ENCODE measurements around the gene TNK1. TPM values are rescaled to one million over a fixed set of nuclear protein-coding genes. Genes with fewer than 3 reads are reported as not detected.

The TNK1 gene
- polyA plus RNA-seq, 3 donors = not detected

DNA sequence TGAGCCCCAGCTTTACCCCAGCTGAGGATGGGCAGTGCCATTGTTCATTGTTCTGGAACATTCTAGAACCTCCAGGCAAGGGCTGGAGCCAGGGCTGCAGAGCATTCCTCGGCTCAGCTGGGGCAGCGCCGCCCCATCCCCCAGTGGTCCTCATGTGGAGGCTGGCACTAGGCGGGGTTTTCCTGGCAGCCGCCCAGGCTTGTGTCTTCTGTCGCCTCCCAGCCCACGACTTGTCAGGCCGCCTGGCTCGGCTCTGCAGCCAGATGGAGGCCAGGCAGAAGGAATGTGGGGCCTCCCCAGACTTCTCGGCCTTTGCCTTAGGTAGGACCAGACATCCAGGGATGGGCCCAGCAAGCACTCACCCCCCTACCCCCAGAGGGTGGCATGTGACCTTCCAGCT is 25.8 kb upstream of the TNK1 start, which contains the start of gene TMEM95:
Gene TMEM95, plus strand, starts transcription at position 104 of the 400 bp plus-strand sequence. Its CDS starts 49 bp downstream, at position 153.
- 70% methylated on average over 10 of the region's 10 CpGs for WGBS (ENCODE audit: insufficient coverage)
- Histone ChIP-seq H3K4me2 (replicated peaks; ENCODE audit: extremely low read depth, low read length, poor library complexity, severe bottlenecking) (no peak within 1 kb of the TSS), H3K79me2 (ENCODE audit: insufficient read depth, low read length) (no peaks in the 10 kb centered on the region), H4K20me1 (ENCODE audit: insufficient read depth, low read length) (peaks cover 14% of the 10 kb centered on the region), H3K4me3 (replicated peaks in 1 of 3; ENCODE audit: low read depth in 2 of 3, low read length in 3 of 3) (no peak within 1 kb of the TSS), H3K27me3 (ENCODE audit: control insufficient read depth in 2 of 2, insufficient read depth in 2 of 2, low read length in 2 of 2) (no peaks in the 10 kb centered on the region), H3K9ac (ENCODE audit: insufficient read depth, low read length, poor library complexity, severe bottlenecking) (no peak within 1 kb of the TSS), H3K27ac (ENCODE audit: low read depth in 1 of 2, low read length in 2 of 2) (no peak within 1 kb of the TSS), H2AFZ (ENCODE audit: insufficient read depth, low read depth, low read length, poor library complexity, severe bottlenecking) (no peak within 1 kb of the TSS), H3K4me1 (ENCODE audit: control insufficient read depth in 1 of 2, insufficient read depth in 2 of 2, low read length in 2 of 2) (peaks cover 25 to 47% of the 10 kb centered on the region in 2 donors), H3K36me3 (replicated peaks in 1 of 2; ENCODE audit: control insufficient read depth in 1 of 2, insufficient read depth in 2 of 2, low read length in 2 of 2) (no peaks in the 10 kb centered on the region), H3K9me3 (replicated peaks in 1 of 2; ENCODE audit: control insufficient read depth in 1 of 2, insufficient read depth in 1 of 2, low read length in 2 of 2) (no peaks in the 10 kb centered on the region)
- peaks cover 0 to 2% (median 0%) of the 10 kb centered on the region in 7 donors for H3K9me3 Mint-ChIP-seq
- peak within 1 kb of the TSS in 2 of 7 donors; percentile 1 to 16 for H3K27ac Mint-ChIP-seq
- peaks cover 35% of the 10 kb centered on the region for H3K4me1 Mint-ChIP-seq
- no peak for TF ChIP-seq CTCF (IDR thresholded peaks at IDR 0.05)
- H3K27me3 Mint-ChIP-seq (ENCODE audit: low read depth in 3 of 3) = peaks cover 3 to 6% (median 4%) of the 10 kb centered on the region in 3 donors
- no peaks in the 10 kb centered on the region for H3K36me3 Mint-ChIP-seq
- intact Hi-C loops (cut with micrococcal nuclease) = loop anchor here in 1 of 2 donors (10.0 kb wide), 2 partner anchors 130 to 210 kb away; partner anchors contain the start of genes POLR2A, SENP3 and SLC35G6
- H3K4me3 Mint-ChIP-seq = no peak within 1 kb of the TSS
- DNase-seq = no peak

GRCh38 chr17:7355573-7355972 is 25.3 kb upstream of the TNK1 start:
- no peak overlapping the region for H3K27ac ChIP-seq (ENCODE audit: low read depth in 1 of 2, low read length in 2 of 2)
- peaks cover 22 to 42% of the 10 kb centered on the region in 2 donors for H3K4me1 ChIP-seq (ENCODE audit: control insufficient read depth in 1 of 2, insufficient read depth in 2 of 2, low read length in 2 of 2)
- H3K9me3 ChIP-seq (replicated peaks in 1 of 2; ENCODE audit: control insufficient read depth in 1 of 2, insufficient read depth in 1 of 2, low read length in 2 of 2) = no peaks in the 10 kb centered on the region
- H2AFZ ChIP-seq (ENCODE audit: insufficient read depth, low read depth, low read length, poor library complexity, severe bottlenecking) = no peak overlapping the region
- peaks cover 13% of the 10 kb centered on the region for H4K20me1 ChIP-seq (ENCODE audit: insufficient read depth, low read length)
- peaks cover 31% of the 10 kb centered on the region for H3K4me1 Mint-ChIP-seq
- H3K27ac Mint-ChIP-seq = no peak overlapping the region
- DNase-seq = no peak
- H3K4me3 ChIP-seq (replicated peaks in 1 of 3; ENCODE audit: low read depth in 2 of 3, low read length in 3 of 3) = no peak overlapping the region
- no peaks in the 10 kb centered on the region for H3K27me3 ChIP-seq (ENCODE audit: control insufficient read depth in 2 of 2, insufficient read depth in 2 of 2, low read length in 2 of 2)
- no peak overlapping the region for H3K9ac ChIP-seq (ENCODE audit: insufficient read depth, low read length, poor library complexity, severe bottlenecking)
- no peaks in the 10 kb centered on the region for H3K36me3 Mint-ChIP-seq
- H3K36me3 ChIP-seq (replicated peaks in 1 of 2; ENCODE audit: control insufficient read depth in 1 of 2, insufficient read depth in 2 of 2, low read length in 2 of 2) = no peaks in the 10 kb centered on the region
- TF ChIP-seq CTCF (IDR thresholded peaks at IDR 0.05) = no peak
- H3K79me2 ChIP-seq (ENCODE audit: insufficient read depth, low read length) = no peaks in the 10 kb centered on the region
- intact Hi-C loops (cut with micrococcal nuclease) = loop anchor here in 1 of 2 donors (10.0 kb wide), 2 partner anchors 129 to 209 kb away; partner anchors contain the start of genes POLR2A, SENP3 and SLC35G6
- H3K9me3 Mint-ChIP-seq = peaks cover 0 to 2% (median 0%) of the 10 kb centered on the region in 7 donors
- WGBS (ENCODE audit: insufficient coverage) = no CpG with 5 or more reads among the region's 8 CpGs
- peaks cover 3 to 6% (median 4%) of the 10 kb centered on the region in 3 donors for H3K27me3 Mint-ChIP-seq (ENCODE audit: low read depth in 3 of 3)
- H3K4me3 Mint-ChIP-seq = no peak overlapping the region
- H3K4me2 ChIP-seq (replicated peaks; ENCODE audit: extremely low read depth, low read length, poor library complexity, severe bottlenecking) = no peak overlapping the region
